Measurements from ENCODE around the gene C16orf82.

GRCh38 chr16:27058299-27058698, 8.4 kb upstream of the C16orf82 start:
- TF ChIP-seq CTCF (IDR thresholded peaks at IDR 0.05) (no peak), E2F1 (CRISPR knock-in tag; IDR thresholded peaks at IDR 0.05) (no peak), MAX (CRISPR knock-in tag; IDR thresholded peaks at IDR 0.05) (no peak), PRDM15 (CRISPR knock-in tag; IDR thresholded peaks at IDR 0.05) (no peak), RELA (CRISPR knock-in tag; IDR thresholded peaks at IDR 0.05; ENCODE audit: borderline replicate concordance) (no peak), NR2C2 (CRISPR knock-in tag; IDR thresholded peaks at IDR 0.05) (no peak), ZNF138 (CRISPR knock-in tag; conservative IDR thresholded peaks at IDR 0.05) (no peak), KAT7 (CRISPR knock-in tag; IDR thresholded peaks at IDR 0.05; ENCODE audit: borderline replicate concordance) (no peak), SP1 (CRISPR knock-in tag; conservative IDR thresholded peaks at IDR 0.05) (no peak), CREM (CRISPR knock-in tag; IDR thresholded peaks at IDR 0.05) (no peak), EMX1 (CRISPR knock-in tag; IDR thresholded peaks at IDR 0.05) (no peak)
- TF ChIP-seq, protein P1, sequence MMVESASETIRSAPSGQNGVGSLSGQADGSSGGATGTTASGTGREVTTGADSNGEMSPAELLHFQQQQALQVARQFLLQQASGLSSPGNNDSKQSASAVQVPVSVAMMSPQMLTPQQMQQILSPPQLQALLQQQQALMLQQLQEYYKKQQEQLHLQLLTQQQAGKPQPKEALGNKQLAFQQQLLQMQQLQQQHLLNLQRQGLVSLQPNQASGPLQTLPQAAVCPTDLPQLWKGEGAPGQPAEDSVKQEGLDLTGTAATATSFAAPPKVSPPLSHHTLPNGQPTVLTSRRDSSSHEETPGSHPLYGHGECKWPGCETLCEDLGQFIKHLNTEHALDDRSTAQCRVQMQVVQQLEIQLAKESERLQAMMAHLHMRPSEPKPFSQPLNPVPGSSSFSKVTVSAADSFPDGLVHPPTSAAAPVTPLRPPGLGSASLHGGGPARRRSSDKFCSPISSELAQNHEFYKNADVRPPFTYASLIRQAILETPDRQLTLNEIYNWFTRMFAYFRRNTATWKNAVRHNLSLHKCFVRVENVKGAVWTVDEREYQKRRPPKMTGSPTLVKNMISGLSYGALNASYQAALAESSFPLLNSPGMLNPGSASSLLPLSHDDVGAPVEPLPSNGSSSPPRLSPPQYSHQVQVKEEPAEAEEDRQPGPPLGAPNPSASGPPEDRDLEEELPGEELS (CRISPR knock-in tag; IDR thresholded peaks at IDR 0.05) = no peak

Data from WTC11 (cell line).